BLaER1 treated with 17β-estradiol and CSF1 and Interleukin-3, amounts not matched to agents 10 nM and 100 nM (cell line): ENCODE measurements around the gene CD164L2.

Source experiments
- H3K27ac ChIP-seq, 11 experiments: shearing (Covaris generic); formaldehyde crosslinking; 2 replicates each; pipeline ENCODE4 v1.8.1; 2022
- H3K27me3 ChIP-seq, 11 experiments: shearing (Covaris generic); formaldehyde crosslinking; 2 replicates each; pipeline ENCODE4 v1.8.1; 2022
- H3K36me3 ChIP-seq, 11 experiments: shearing (Covaris generic); formaldehyde crosslinking; 2 replicates each; pipeline ENCODE4 v1.8.1; 2022
- H3K4me1 ChIP-seq, 10 experiments: shearing (Covaris generic); formaldehyde crosslinking; 2 replicates each; pipeline ENCODE4 v1.8.1; 2022
- H3K4me2 ChIP-seq, 11 experiments: shearing (Covaris generic); formaldehyde crosslinking; 2 replicates each; pipeline ENCODE4 v1.8.1; 2022
- H3K4me3 ChIP-seq, 10 experiments: shearing (Covaris generic); formaldehyde crosslinking; 2 replicates each; pipeline ENCODE4 v1.8.1; 2022
- H3K9ac ChIP-seq, 11 experiments: shearing (Covaris generic); formaldehyde crosslinking; 2 replicates each; pipeline ENCODE4 v1.8.1; 2022
- H3K9me3 ChIP-seq, 11 experiments: shearing (Covaris generic); formaldehyde crosslinking; replicated peaks in 1 of 11; 2 replicates each; pipeline ENCODE4 v1.8.1; 2022
- H4K20me1 ChIP-seq, 11 experiments: shearing (Covaris generic); formaldehyde crosslinking; 2 replicates each; pipeline ENCODE4 v1.8.1; 2022
- Cebpa-rat ChIP-seq, 11 experiments: shearing (Covaris generic); IDR thresholded peaks; 2 replicates each; pipeline ENCODE4 v1.8.1; 2022

Gene CD164L2

GRCh38 chr1:27395441-27396195 is 12.5 kb upstream of the CD164L2 start:
- Histone ChIP-seq H3K27me3 (no peaks in the 10 kb centered on the region), H3K4me3 (no peak overlapping the region), H3K36me3 (no peaks in the 10 kb centered on the region), H3K27ac (peak overlapping the region in 2 of 11 experiments; percentile 11 to 18; a peak in 1 of 22 replicates), H3K9me3 (no peaks in the 10 kb centered on the region), H3K9ac (peak overlapping the region in 1 of 11 experiments; percentile 29; a peak in 1 of 22 replicates), H3K4me1 (peaks cover 25 to 64% (median 43%) of the 10 kb centered on the region in 10 experiments), H3K4me2 (no peak overlapping the region), H4K20me1 (peaks cover 0 to 17% (median 0%) of the 10 kb centered on the region in 11 experiments; a peak in 5 of 22 replicates)
- no peak for TF ChIP-seq Cebpa-rat (IDR thresholded peaks at IDR 0.05)

GRCh38 chr1:27394925-27395324 is 11.8 kb upstream of the CD164L2 start:
- H3K27me3 ChIP-seq, result no peaks in the 10 kb centered on the region
- no peak overlapping the region for H3K9ac ChIP-seq
- H3K36me3 ChIP-seq, result no peaks in the 10 kb centered on the region
- no peak for TF ChIP-seq Cebpa-rat (IDR thresholded peaks at IDR 0.05)
- no peaks in the 10 kb centered on the region for H3K9me3 ChIP-seq
- H4K20me1 ChIP-seq, result peaks cover 0 to 10% (median 0%) of the 10 kb centered on the region in 11 experiments; a peak in 4 of 22 replicates
- H3K4me2 ChIP-seq, result no peak overlapping the region
- H3K4me3 ChIP-seq, result no peak overlapping the region
- no peak overlapping the region for H3K27ac ChIP-seq
- H3K4me1 ChIP-seq, result peaks cover 25 to 60% (median 40%) of the 10 kb centered on the region in 10 experiments

GRCh38 chr1:27394282-27394658 is 11.1 kb upstream of the CD164L2 start:
- Histone ChIP-seq H3K27me3 (no peaks in the 10 kb centered on the region), H3K4me2 (no peak overlapping the region), H4K20me1 (peaks cover 0 to 3% (median 0%) of the 10 kb centered on the region in 11 experiments; a peak in 2 of 22 replicates), H3K4me3 (no peak overlapping the region), H3K9ac (no peak overlapping the region), H3K9me3 (no peaks in the 10 kb centered on the region), H3K27ac (no peak overlapping the region), H3K4me1 (peaks cover 25 to 60% (median 39%) of the 10 kb centered on the region in 10 experiments), H3K36me3 (no peaks in the 10 kb centered on the region)
- TF ChIP-seq Cebpa-rat (IDR thresholded peaks at IDR 0.05), result no peak

- Histone ChIP-seq H4K20me1 (no peaks in the 10 kb centered on the region; a peak in 1 of 22 replicates), H3K9ac (peak overlapping the region in 1 of 11 experiments; percentile 81; a peak in 1 of 22 replicates)
Measured at GRCh38 chr1:27393641-27394281, 10.6 kb upstream of the CD164L2 start.

GRCh38 chr1:27392778-27393635 is 9.9 kb upstream of the CD164L2 start:
- TF ChIP-seq Cebpa-rat (IDR thresholded peaks at IDR 0.05), result no peak
- Histone ChIP-seq H3K4me1 (peaks cover 21 to 49% (median 36%) of the 10 kb centered on the region in 10 experiments), H4K20me1 (no peaks in the 10 kb centered on the region; a peak in 1 of 22 replicates), H3K27me3 (no peaks in the 10 kb centered on the region), H3K4me3 (peak overlapping the region; percentile 49 to 75 (median 66)), H3K9me3 (no peaks in the 10 kb centered on the region), H3K9ac (peak overlapping the region; percentile 65 to 84 (median 75)), H3K36me3 (no peaks in the 10 kb centered on the region), H3K4me2 (peak overlapping the region; percentile 88 to 98 (median 92)), H3K27ac (peak overlapping the region in 10 of 11 experiments; percentile 22 to 76 (median 67); a peak in 18 of 22 replicates)

More at GRCh38 chr1:27393641-27394281, 10.6 kb upstream of the CD164L2 start:
- no peaks in the 10 kb centered on the region for H3K27me3 ChIP-seq
- no peak overlapping the region for H3K4me3 ChIP-seq
- H3K36me3 ChIP-seq, result no peaks in the 10 kb centered on the region
- H3K4me1 ChIP-seq, result peaks cover 25 to 56% (median 39%) of the 10 kb centered on the region in 10 experiments
- H3K27ac ChIP-seq, result no peak overlapping the region
- H3K4me2 ChIP-seq, result peak overlapping the region in 3 of 11 experiments; percentile 92 to 93 (median 92); a peak in 6 of 22 replicates
- no peak for TF ChIP-seq Cebpa-rat (IDR thresholded peaks at IDR 0.05)
- H3K9me3 ChIP-seq, result no peaks in the 10 kb centered on the region

GRCh38 chr1:27392096-27392777 is 9.1 kb upstream of the CD164L2 start, which contains the start of gene GPR3:
TSS of gene GPR3 (plus strand) at chr1:27392622. CDS start at chr1:27393799, 1,177 bp downstream.
- no peaks in the 10 kb centered on the region for H3K9me3 ChIP-seq

GRCh38 chr1:27391511-27392095 is 8.5 kb upstream of the CD164L2 start:
- Histone ChIP-seq H3K4me1 (peaks cover 15 to 37% (median 28%) of the 10 kb centered on the region in 10 experiments), H3K4me2 (peak overlapping the region; percentile 88 to 98 (median 92)), H3K4me3 (peak overlapping the region in 5 of 10 experiments; percentile 60 to 75 (median 67); a peak in 8 of 20 replicates), H3K27me3 (no peaks in the 10 kb centered on the region), H4K20me1 (no peaks in the 10 kb centered on the region; a peak in 1 of 22 replicates), H3K9ac (peak overlapping the region in 9 of 11 experiments; percentile 8 to 84 (median 75); a peak in 13 of 22 replicates), H3K9me3 (no peaks in the 10 kb centered on the region), H3K27ac (peak overlapping the region in 3 of 11 experiments; percentile 3 to 44 (median 5); a peak in 3 of 22 replicates), H3K36me3 (no peaks in the 10 kb centered on the region)
- no peak for TF ChIP-seq Cebpa-rat (IDR thresholded peaks at IDR 0.05)

More at GRCh38 chr1:27392096-27392777, 9.1 kb upstream of the CD164L2 start, which contains the start of gene GPR3:
- no peak for TF ChIP-seq Cebpa-rat (IDR thresholded peaks at IDR 0.05)
- Histone ChIP-seq H3K9ac (peak within 1 kb of the TSS; percentile 65 to 84 (median 75)), H3K27me3 (no peaks in the 10 kb centered on the region), H4K20me1 (no peaks in the 10 kb centered on the region; a peak in 1 of 22 replicates), H3K4me2 (peak within 1 kb of the TSS; percentile 88 to 98 (median 92)), H3K27ac (peak within 1 kb of the TSS in 10 of 11 experiments; percentile 22 to 76 (median 67); a peak in 18 of 22 replicates), H3K36me3 (no peaks in the 10 kb centered on the region), H3K4me3 (peak within 1 kb of the TSS; percentile 49 to 75 (median 66)), H3K4me1 (peaks cover 19 to 43% (median 33%) of the 10 kb centered on the region in 10 experiments)
